ENCODE results near the gene GGTA1. TPM values are rescaled to one million over a fixed set of nuclear protein-coding genes. Genes with fewer than 3 reads are reported as not detected.

The GGTA1 gene
- polyA plus RNA-seq, 1 donor from 2014 or later, result not detected

DNA sequence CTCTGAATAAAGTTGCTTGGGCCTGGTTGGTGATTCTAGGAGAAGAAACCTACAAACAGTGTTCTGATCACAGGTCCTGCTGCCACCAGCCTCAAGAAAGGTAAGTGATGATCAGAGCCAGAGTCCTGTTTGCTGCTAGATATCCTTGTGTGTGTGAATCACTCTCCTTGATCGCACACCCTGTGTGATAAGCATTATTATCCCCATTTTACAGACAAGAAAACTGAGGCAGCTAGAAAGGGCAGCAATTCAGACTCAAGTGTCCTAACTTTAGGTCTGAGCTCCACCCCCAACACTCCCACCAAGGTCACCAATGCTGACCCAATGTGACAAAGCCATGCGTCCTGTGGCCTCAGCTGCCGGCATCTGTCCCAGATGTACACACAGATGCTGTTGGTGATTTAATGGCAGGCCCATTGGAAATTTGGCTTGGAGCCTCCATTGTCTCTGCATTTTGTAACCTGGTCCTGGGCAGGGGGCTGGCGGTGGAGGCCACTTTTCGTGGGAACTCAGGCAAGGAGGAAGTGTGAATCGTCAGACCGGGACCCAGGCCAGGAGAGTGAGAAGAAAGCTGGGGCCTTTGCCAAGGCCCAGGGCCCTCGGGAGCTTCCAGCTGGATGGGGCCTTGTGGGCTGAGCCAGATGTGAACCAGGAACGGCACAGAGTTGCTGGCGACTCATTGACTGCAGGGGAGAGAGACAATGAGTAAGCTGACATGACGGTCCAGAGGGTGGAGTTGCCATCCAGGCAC, 29.8 kb upstream of the GGTA1 start:
- no peak overlapping the region for H3K27ac ChIP-seq (ENCODE audit: low read length)
- no peaks in the 10 kb centered on the region for H3K36me3 ChIP-seq (ENCODE audit: insufficient read depth, low read length)
- no peaks in the 10 kb centered on the region for H3F3A ChIP-seq (ENCODE audit: insufficient read depth, low read length, poor library complexity, severe bottlenecking)
- H3K9ac ChIP-seq (ENCODE audit: low read length), result no peak overlapping the region
- no peaks in the 10 kb centered on the region for H3K9me2 ChIP-seq (ENCODE audit: insufficient read depth, low read length)
- H3K27me3 ChIP-seq (ENCODE audit: insufficient read depth, low read depth, low read length), result no peaks in the 10 kb centered on the region
- H3K9me3 ChIP-seq (ENCODE audit: low read length), result no peaks in the 10 kb centered on the region
- no peak overlapping the region for H3K4me2 ChIP-seq (ENCODE audit: low read length)
- TF ChIP-seq EZH2 (IDR thresholded peaks at IDR 0.05; ENCODE audit: borderline replicate concordance, insufficient read depth, low read length, poor library complexity, severe bottlenecking), result no peak
- TF ChIP-seq, protein P1, sequence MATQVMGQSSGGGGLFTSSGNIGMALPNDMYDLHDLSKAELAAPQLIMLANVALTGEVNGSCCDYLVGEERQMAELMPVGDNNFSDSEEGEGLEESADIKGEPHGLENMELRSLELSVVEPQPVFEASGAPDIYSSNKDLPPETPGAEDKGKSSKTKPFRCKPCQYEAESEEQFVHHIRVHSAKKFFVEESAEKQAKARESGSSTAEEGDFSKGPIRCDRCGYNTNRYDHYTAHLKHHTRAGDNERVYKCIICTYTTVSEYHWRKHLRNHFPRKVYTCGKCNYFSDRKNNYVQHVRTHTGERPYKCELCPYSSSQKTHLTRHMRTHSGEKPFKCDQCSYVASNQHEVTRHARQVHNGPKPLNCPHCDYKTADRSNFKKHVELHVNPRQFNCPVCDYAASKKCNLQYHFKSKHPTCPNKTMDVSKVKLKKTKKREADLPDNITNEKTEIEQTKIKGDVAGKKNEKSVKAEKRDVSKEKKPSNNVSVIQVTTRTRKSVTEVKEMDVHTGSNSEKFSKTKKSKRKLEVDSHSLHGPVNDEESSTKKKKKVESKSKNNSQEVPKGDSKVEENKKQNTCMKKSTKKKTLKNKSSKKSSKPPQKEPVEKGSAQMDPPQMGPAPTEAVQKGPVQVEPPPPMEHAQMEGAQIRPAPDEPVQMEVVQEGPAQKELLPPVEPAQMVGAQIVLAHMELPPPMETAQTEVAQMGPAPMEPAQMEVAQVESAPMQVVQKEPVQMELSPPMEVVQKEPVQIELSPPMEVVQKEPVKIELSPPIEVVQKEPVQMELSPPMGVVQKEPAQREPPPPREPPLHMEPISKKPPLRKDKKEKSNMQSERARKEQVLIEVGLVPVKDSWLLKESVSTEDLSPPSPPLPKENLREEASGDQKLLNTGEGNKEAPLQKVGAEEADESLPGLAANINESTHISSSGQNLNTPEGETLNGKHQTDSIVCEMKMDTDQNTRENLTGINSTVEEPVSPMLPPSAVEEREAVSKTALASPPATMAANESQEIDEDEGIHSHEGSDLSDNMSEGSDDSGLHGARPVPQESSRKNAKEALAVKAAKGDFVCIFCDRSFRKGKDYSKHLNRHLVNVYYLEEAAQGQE (IDR thresholded peaks at IDR 0.05; ENCODE audit: borderline replicate concordance), result no peak
- TF ChIP-seq POLR2AphosphoS5 (IDR thresholded peaks at IDR 0.05), result no peak
- no peak for TF ChIP-seq SMC3 (conservative IDR thresholded peaks at IDR 0.05; ENCODE audit: poor library complexity)
- TF ChIP-seq, protein P2, sequence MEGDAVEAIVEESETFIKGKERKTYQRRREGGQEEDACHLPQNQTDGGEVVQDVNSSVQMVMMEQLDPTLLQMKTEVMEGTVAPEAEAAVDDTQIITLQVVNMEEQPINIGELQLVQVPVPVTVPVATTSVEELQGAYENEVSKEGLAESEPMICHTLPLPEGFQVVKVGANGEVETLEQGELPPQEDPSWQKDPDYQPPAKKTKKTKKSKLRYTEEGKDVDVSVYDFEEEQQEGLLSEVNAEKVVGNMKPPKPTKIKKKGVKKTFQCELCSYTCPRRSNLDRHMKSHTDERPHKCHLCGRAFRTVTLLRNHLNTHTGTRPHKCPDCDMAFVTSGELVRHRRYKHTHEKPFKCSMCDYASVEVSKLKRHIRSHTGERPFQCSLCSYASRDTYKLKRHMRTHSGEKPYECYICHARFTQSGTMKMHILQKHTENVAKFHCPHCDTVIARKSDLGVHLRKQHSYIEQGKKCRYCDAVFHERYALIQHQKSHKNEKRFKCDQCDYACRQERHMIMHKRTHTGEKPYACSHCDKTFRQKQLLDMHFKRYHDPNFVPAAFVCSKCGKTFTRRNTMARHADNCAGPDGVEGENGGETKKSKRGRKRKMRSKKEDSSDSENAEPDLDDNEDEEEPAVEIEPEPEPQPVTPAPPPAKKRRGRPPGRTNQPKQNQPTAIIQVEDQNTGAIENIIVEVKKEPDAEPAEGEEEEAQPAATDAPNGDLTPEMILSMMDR (IDR thresholded peaks at IDR 0.05; ENCODE audit: poor library complexity, severe bottlenecking), result no peak
- TF ChIP-seq RAD21 (conservative IDR thresholded peaks at IDR 0.05), result no peak
- TF ChIP-seq MXI1 (conservative IDR thresholded peaks at IDR 0.05; ENCODE audit: poor library complexity, severe bottlenecking), result no peak
- TF ChIP-seq EP300 (conservative IDR thresholded peaks at IDR 0.05; ENCODE audit: poor library complexity, severe bottlenecking), result no peak
- TF ChIP-seq TAF1 (IDR thresholded peaks at IDR 0.05; ENCODE audit: low read depth), result no peak
- no peak overlapping the region for H2AFZ ChIP-seq (ENCODE audit: low read depth, low read length)
- H3K4me3 ChIP-seq (ENCODE audit: low read length), result no peak overlapping the region
- no peaks in the 10 kb centered on the region for H3K79me2 ChIP-seq (replicated peaks; ENCODE audit: insufficient read depth, low read length)
- no peaks in the 10 kb centered on the region for H4K20me1 ChIP-seq (ENCODE audit: insufficient read depth)

DNA sequence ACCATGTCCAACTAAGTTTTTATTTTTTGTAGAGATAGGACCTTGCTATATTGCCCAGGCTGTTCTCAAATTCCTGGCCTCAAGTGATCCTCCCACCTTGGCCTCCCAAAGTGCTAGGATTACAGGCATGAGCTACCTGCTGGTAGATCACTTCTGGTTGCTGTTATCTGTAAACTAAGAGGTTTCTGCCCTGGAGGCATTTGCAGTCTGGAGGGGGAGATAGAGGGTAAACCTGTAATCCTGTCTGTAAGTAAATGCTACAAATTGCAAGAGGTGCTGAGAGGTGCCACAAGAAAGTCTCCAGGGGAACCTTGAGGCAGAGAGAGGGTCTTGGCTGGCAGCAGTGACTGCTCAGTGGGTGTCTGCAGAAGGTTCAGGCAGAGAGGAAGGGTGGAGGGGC, 29.0 kb upstream of the GGTA1 start:
- no peaks in the 10 kb centered on the region for H3K79me2 ChIP-seq (replicated peaks; ENCODE audit: insufficient read depth, low read length)
- H3K4me2 ChIP-seq (ENCODE audit: low read length), result no peak overlapping the region
- TF ChIP-seq EZH2 (IDR thresholded peaks at IDR 0.05; ENCODE audit: borderline replicate concordance, insufficient read depth, low read length, poor library complexity, severe bottlenecking) (no peak), TAF1 (IDR thresholded peaks at IDR 0.05; ENCODE audit: low read depth) (no peak), RAD21 (conservative IDR thresholded peaks at IDR 0.05) (no peak), POLR2AphosphoS5 (IDR thresholded peaks at IDR 0.05) (no peak)
- TF ChIP-seq, protein P2 (IDR thresholded peaks at IDR 0.05; ENCODE audit: poor library complexity, severe bottlenecking), result no peak
- no peaks in the 10 kb centered on the region for H3K9me2 ChIP-seq (ENCODE audit: insufficient read depth, low read length)
- no peaks in the 10 kb centered on the region for H3F3A ChIP-seq (ENCODE audit: insufficient read depth, low read length, poor library complexity, severe bottlenecking)
- no peaks in the 10 kb centered on the region for H4K20me1 ChIP-seq (ENCODE audit: insufficient read depth)
- H3K27ac ChIP-seq (ENCODE audit: low read length), result no peak overlapping the region
- H3K9ac ChIP-seq (ENCODE audit: low read length), result no peak overlapping the region
- H2AFZ ChIP-seq (ENCODE audit: low read depth, low read length), result no peak overlapping the region
- H3K36me3 ChIP-seq (ENCODE audit: insufficient read depth, low read length), result no peaks in the 10 kb centered on the region
- H3K4me3 ChIP-seq (ENCODE audit: low read length), result no peak overlapping the region
- no peaks in the 10 kb centered on the region for H3K9me3 ChIP-seq (ENCODE audit: low read length)
- H3K27me3 ChIP-seq (ENCODE audit: insufficient read depth, low read depth, low read length), result no peaks in the 10 kb centered on the region

Measured in neural cell (in vitro differentiated cells).